ENCODE results near the gene PHOX2A.
A peak's percentile ranks its signal among the peaks of the same experiment; 100 is the strongest.

Gene PHOX2A

DNA sequence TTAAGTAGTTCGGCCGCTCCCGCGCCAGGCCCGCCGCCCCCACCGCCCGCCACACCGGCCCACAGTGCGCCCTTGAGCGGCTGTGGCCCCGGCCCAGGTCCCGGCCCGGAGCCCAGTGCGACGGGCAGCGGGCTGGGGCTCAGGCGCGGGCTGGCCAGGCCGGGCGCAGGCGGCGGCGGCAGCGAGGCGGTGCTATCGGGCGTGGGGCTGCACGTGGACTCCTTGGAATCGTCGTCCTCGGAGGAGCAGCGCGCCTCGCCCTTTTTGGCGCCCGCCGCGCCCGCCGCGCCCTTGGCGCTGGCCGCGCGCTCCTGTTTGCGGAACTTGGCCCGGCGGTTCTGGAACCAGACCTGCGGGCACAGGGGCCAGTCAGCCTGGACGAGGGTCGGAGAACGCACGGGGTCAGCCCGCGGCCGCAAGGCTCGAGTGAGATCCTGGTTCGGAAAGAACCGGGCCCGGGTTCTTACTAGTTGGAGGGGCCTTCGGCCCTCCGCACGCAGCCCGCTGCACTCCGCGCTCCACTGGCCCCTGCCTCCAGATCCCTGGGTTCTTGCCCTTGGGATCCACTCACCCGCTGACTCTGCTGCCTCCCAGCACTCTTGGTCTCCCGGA is 4.0 kb downstream of the PHOX2A start:
- TF ChIP-seq, protein P1, sequence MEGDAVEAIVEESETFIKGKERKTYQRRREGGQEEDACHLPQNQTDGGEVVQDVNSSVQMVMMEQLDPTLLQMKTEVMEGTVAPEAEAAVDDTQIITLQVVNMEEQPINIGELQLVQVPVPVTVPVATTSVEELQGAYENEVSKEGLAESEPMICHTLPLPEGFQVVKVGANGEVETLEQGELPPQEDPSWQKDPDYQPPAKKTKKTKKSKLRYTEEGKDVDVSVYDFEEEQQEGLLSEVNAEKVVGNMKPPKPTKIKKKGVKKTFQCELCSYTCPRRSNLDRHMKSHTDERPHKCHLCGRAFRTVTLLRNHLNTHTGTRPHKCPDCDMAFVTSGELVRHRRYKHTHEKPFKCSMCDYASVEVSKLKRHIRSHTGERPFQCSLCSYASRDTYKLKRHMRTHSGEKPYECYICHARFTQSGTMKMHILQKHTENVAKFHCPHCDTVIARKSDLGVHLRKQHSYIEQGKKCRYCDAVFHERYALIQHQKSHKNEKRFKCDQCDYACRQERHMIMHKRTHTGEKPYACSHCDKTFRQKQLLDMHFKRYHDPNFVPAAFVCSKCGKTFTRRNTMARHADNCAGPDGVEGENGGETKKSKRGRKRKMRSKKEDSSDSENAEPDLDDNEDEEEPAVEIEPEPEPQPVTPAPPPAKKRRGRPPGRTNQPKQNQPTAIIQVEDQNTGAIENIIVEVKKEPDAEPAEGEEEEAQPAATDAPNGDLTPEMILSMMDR (IDR thresholded peaks at IDR 0.05) = no peak

DNA sequence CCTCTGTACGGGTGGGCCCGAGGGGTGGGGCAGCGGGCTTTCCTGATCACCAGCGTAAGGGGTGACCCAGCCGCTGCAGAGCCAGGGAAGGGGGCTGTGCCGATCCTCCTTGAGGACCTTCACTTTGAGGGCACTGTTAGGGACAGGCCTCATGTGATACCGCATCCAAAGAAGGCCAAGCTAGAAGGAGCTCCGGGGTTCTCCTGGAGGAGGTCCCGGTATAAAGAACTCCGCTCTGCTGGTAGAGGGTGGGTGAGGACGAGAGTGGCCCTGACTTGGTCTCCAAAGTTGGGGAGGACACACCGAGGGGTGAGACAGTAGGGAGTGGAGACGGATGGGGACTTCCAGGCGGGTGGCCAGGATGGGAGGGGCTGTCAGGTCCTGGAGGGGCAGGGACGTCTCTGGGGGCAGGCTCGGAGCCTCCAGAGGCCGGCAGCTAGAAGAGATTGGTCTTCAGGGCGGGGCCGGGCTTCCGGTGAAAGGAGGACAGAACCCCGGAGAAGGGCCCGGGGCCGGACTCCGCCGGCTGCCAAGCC is 4.6 kb downstream of the PHOX2A start:
- TF ChIP-seq, protein P1 (IDR thresholded peaks at IDR 0.05) = no peak

DNA sequence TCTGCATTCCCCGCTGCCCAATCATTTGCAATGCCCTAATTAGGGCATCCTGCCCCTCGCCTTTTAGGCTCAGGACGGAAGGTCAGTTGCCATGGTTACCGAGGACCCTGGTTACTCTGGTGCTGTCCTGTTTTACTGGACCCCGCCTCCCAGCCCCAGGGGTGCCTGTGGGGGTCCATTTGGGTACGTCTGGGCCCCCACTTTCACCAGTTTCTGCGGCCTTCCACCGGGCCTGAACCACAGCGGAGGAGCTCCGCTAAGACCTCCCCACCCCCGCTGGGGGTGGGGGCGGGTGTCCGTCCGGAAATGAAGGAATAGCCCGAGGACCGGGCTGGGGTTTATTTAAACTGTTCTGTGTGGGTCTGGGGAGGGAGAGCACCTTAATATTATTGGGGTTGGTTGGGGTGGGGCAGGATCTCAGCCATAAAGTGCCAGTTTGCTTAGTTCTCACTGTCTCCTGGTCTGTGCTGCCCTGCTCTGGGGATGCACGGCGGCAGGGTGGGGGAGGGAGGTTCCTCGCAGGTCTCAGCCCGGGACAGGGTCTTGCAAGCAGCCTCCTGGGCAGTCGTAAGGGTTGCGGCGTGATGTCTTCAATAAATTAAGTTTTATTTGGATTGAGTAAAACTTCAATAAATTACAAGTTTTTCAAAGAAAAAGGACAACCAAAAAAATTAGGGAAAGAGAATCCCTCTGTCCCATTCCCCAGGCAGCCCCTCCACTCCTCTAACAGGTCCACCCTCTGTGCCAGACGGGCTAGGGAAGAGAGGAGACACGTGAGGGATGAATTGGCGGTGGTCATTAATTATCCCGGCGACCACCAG is 5.3 kb downstream of the PHOX2A start:
- TF ChIP-seq, protein P1 (IDR thresholded peaks at IDR 0.05) = peak; percentile 36

DNA sequence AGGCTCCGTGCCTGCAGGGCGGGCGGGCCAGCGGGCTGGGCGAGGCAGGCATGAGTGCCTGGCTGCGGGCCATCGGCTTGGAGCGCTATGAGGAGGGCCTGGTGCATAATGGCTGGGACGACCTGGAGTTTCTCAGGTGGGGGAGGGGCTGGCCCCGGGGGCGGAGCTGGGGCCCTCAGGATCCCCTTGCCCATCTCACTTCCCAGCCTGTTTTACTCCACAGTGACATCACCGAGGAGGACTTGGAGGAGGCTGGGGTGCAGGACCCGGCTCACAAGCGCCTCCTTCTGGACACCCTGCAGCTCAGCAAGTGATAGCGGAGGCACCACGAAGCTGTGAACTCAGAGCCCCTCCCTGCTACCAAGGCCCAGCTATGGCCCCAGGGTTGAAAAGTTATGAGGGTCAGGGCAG is 5.9 kb downstream of the PHOX2A start:
- TF ChIP-seq, protein P1 (IDR thresholded peaks at IDR 0.05) = peak; percentile 88

DNA sequence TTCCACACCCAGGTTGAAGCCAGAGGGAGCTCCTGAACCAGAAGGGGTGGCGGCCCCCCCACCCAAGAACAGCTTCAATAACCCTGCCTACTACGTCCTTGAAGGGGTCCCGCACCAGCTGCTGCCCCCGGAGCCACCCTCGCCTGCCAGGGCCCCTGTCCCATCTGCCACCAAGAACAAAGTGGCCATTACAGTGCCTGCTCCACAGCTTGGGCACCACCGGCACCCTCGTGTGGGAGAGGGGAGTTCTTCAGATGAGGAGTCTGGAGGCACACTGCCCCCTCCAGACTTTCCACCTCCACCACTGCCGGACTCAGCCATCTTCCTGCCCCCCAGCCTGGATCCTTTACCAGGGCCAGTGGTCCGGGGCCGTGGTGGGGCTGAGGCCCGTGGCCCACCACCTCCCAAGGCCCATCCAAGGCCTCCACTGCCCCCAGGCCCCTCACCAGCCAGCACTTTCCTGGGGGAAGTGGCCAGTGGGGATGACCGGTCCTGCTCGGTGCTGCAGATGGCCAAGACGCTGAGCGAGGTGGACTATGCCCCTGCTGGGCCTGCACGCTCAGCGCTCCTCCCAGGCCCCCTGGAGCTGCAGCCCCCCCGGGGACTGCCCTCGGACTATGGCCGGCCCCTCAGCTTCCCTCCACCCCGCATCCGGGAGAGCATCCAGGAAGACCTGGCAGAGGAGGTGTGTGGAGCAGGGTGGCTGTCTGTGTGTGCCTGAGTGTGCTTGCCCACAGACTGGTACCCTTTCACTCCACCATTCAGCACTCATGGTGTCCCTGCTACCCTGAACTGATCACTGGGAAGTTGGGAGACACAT is 6.7 kb downstream of the PHOX2A start:
- TF ChIP-seq, protein P1 (IDR thresholded peaks at IDR 0.05) = no peak

DNA sequence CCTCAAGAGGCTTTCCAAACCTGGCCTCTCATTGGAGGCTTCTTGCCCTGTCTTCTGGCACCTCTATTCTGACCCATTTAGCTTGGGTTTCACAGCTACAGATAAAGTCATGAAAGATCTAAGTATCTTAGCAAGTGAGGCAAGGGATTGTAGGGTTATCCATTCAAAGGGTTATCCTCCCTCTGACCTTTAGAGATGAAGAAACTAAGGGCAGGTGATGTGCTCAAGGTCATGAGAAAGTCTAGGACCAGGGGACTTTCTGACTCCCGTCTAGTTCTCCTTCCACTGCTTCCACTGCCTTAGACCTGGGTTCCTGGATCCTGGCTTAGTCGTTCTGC is 7.2 kb downstream of the PHOX2A start:
- TF ChIP-seq, protein P1 (IDR thresholded peaks at IDR 0.05) = no peak

DNA sequence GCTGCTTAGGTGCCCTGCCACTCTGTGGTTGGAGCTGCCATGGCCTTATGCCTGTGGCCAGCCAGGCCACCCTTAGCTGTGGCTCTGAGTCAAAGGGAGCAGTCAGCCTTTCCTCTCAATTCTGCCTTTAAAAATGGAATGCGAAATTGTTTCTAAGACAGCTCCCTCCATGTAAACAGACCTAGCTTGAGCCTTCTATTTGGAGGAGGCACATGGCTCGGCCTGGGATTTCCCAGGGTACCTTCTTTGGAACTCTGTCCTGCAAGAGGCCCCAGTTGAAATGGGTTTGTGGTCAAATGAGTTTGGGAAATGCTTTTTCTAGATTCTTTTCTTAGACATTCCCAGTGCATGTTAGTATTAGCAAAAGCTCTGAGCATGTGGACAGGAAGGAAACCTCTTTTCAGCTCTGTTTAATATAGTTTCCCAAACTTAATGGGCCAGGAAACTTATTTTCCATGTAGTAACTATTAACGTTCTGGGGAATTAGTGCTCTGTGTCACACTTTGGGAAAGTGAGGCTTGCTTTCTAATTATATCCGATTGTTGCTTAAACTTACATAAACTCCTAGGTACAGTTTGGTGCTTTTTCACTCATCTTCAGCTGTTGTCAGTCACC is 7.8 kb downstream of the PHOX2A start:
- TF ChIP-seq, protein P1 (IDR thresholded peaks at IDR 0.05) = no peak

Data from LNCAP (cell line).